ENCODE measurements around the gene S1PR4.

GRCh38 chr19:3179739-3180293 is 1.2 kb downstream of the S1PR4 start:
- no peak for TF ChIP-seq POLR2A (IDR thresholded peaks at IDR 0.05)
- TF ChIP-seq CTCF (IDR thresholded peaks at IDR 0.05): no peak

Measured in tibial nerve (tissue), 3 donors.